H1 (cell line): ENCODE data around the gene CCSAP. TPM values are rescaled to one million over a fixed set of nuclear protein-coding genes. Genes with fewer than 3 reads are reported as not detected.

Experiments
- CTCF ChIA-PET: fragments of 300-600 bp; sonication (Branson Sonifier 250); formaldehyde crosslinking; loops from one replicate; lab custom pipeline; 2021; ENCODE audit not compliant: partially characterized antibody; lab: Charles Lee
- POLR2A ChIA-PET: fragments of 300-600 bp; sonication (Branson Sonifier 250); formaldehyde crosslinking; loops from one replicate; lab custom pipeline; 2021; ENCODE audit warnings: inconsistent platforms; ENCODE audit not compliant: partially characterized antibody; lab: Charles Lee
- DNase-seq, 2 experiments: peaks; one replicate each; pipeline versions ENCODE4 v3.0.0 to v3.0.0-alpha.2; 2010 to 2022; ENCODE audit warnings: low spot score in 2 of 2, low read depth in 1 of 2, mixed read lengths in 1 of 2
- FAIRE-seq: peaks from 2 replicates; lab custom pipeline; 2011; peaks lifted over from hg19 to GRCh38; lab: Jason Lieb, UNC
- H2AFZ ChIP-seq: 2 replicates; pipeline ENCODE4 v1.8.1; 2012; ENCODE audit warnings: low read length, inconsistent platforms
- H2AK5ac ChIP-seq: 2 replicates; pipeline ENCODE4 v1.6.1; 2013; ENCODE audit warnings: low read depth, low read length
- H2BK120ac ChIP-seq: replicated peaks from 2 replicates; pipeline ENCODE3; 2013; ENCODE audit warnings: low read depth, low read length, inconsistent platforms
- H2BK12ac ChIP-seq: 2 replicates; pipeline ENCODE4 v1.6.1; 2013; ENCODE audit warnings: low read depth, low read length
- H2BK15ac ChIP-seq: 2 replicates; pipeline ENCODE4 v1.6.1; 2013; ENCODE audit warnings: low read length
- H2BK20ac ChIP-seq: 2 replicates; pipeline ENCODE4 v1.6.1; 2013; ENCODE audit warnings: low read length
- H2BK5ac ChIP-seq: 2 replicates; pipeline ENCODE4 v1.6.1; 2013; ENCODE audit warnings: low read depth, low read length
- H3K14ac ChIP-seq: 2 replicates; pipeline ENCODE4 v1.6.1; 2013; ENCODE audit warnings: inconsistent platforms; ENCODE audit not compliant: insufficient read length
- H3K18ac ChIP-seq: 2 replicates; pipeline ENCODE4 v1.6.1; 2013; ENCODE audit warnings: low read length; ENCODE audit errors: extremely low read depth
- H3K23ac ChIP-seq: 2 replicates; pipeline ENCODE4 v1.6.1; 2013; ENCODE audit warnings: inconsistent platforms; ENCODE audit not compliant: insufficient read length
- H3K23me2 ChIP-seq: 2 replicates; pipeline ENCODE4 v1.6.1; 2013; ENCODE audit warnings: low read depth, low read length
- H3K27ac ChIP-seq: 2 replicates; pipeline ENCODE4 v1.6.1; 2011; ENCODE audit warnings: low read depth, low read length, inconsistent platforms
- H3K27me3 ChIP-seq, 4 experiments: replicated peaks in 1 of 4; 1 replicate in 1 of 4; 2 replicates in 3 of 4; pipeline versions ENCODE4 v1.6.1 to v1.8.1; 2011 to 2013; ENCODE audit warnings: low read length in 3 of 4, mild to moderate bottlenecking in 3 of 4, inconsistent platforms in 2 of 4, mixed read lengths in 2 of 4, moderate library complexity in 1 of 4; ENCODE audit not compliant: control insufficient read depth in 3 of 4, insufficient read depth in 3 of 4; ENCODE audit errors: extremely low read depth in 1 of 4
- H3K36me3 ChIP-seq, 4 experiments: 2 replicates each; pipeline versions ENCODE4 v1.6.1 to v1.8.1; 2011 to 2013; ENCODE audit warnings: mild to moderate bottlenecking in 4 of 4, low read length in 3 of 4, moderate library complexity in 2 of 4, control low read depth in 1 of 4, inconsistent platforms in 1 of 4; ENCODE audit not compliant: insufficient read depth in 4 of 4, control insufficient read depth in 2 of 4
- H3K4ac ChIP-seq: replicated peaks from 2 replicates; pipeline ENCODE3; 2013; ENCODE audit warnings: low read length, low read depth, mixed read lengths, inconsistent platforms; ENCODE audit not compliant: insufficient read length
- H3K4me1 ChIP-seq, 4 experiments: replicated peaks in 1 of 4; 1 replicate in 1 of 4; 2 replicates in 3 of 4; pipeline versions ENCODE4 v1.6.1 to v1.8.1; 2011 to 2013; ENCODE audit warnings: low read length in 3 of 4, inconsistent platforms in 2 of 4, mixed read lengths in 1 of 4; ENCODE audit not compliant: insufficient read depth in 4 of 4, control insufficient read depth in 3 of 4
- H3K4me2 ChIP-seq, 2 experiments: 2 replicates each; pipeline versions ENCODE4 v1.6.1 to v1.8.1; 2011 to 2013; ENCODE audit warnings: low read depth in 2 of 2, low read length in 2 of 2, control low read depth in 1 of 2, inconsistent platforms in 1 of 2, mild to moderate bottlenecking in 1 of 2; ENCODE audit not compliant: insufficient read depth in 1 of 2
- H3K4me3 ChIP-seq, 4 experiments: fragments of 200-600, 300-600 bp in 1 of 4; sonication (generic), shearing (Covaris generic), sonication (Bioruptor Twin) in 1 of 4; 2 replicates each; pipeline versions ENCODE4 v1.5.1 to v1.8.1; 2011 to 2016; ENCODE audit warnings: low read length in 4 of 4, low read depth in 3 of 4, control low read depth in 2 of 4, inconsistent platforms in 2 of 4, mild to moderate bottlenecking in 2 of 4, mixed read lengths in 1 of 4, moderate library complexity in 1 of 4; ENCODE audit not compliant: insufficient read depth in 2 of 4; ENCODE audit errors: extremely low read depth in 1 of 4
- H3K56ac ChIP-seq: replicated peaks from 2 replicates; pipeline ENCODE3; 2013; ENCODE audit warnings: low read depth, mild to moderate bottlenecking, mixed read lengths, low read length, inconsistent platforms; ENCODE audit not compliant: insufficient read length
- H3K79me1 ChIP-seq: 2 replicates; pipeline ENCODE4 v1.6.1; 2013; ENCODE audit warnings: low read depth, low read length, control low read depth
- H3K79me2 ChIP-seq, 2 experiments: 2 replicates each; pipeline versions ENCODE4 v1.6.1 to v1.8.1; 2012 to 2013; ENCODE audit warnings: low read length in 2 of 2, mild to moderate bottlenecking in 2 of 2, inconsistent platforms in 1 of 2; ENCODE audit not compliant: insufficient read depth in 2 of 2, control insufficient read depth in 1 of 2
- H3K9ac ChIP-seq, 4 experiments: replicated peaks in 1 of 4; 1 replicate in 1 of 4; 2 replicates in 3 of 4; pipeline versions ENCODE4 v1.6.1 to v1.8.1; 2011 to 2013; ENCODE audit warnings: low read depth in 3 of 4, low read length in 3 of 4, control low read depth in 2 of 4, mild to moderate bottlenecking in 2 of 4, moderate library complexity in 2 of 4, inconsistent platforms in 1 of 4; ENCODE audit errors: extremely low read depth in 1 of 4
- H3K9me3 ChIP-seq, 2 experiments: 2 replicates each; pipeline versions ENCODE4 v1.6.1 to v1.8.1; 2012 to 2013; ENCODE audit warnings: mild to moderate bottlenecking in 2 of 2, moderate library complexity in 2 of 2, control low read depth in 1 of 2, inconsistent platforms in 1 of 2, low read depth in 1 of 2, low read length in 1 of 2, mixed read lengths in 1 of 2; ENCODE audit not compliant: insufficient read depth in 2 of 2
- H4K20me1 ChIP-seq, 2 experiments: replicated peaks in 1 of 2; 2 replicates each; pipeline versions ENCODE3 to v1.8.1; 2011 to 2013; ENCODE audit warnings: inconsistent platforms in 2 of 2, low read length in 2 of 2, mild to moderate bottlenecking in 1 of 2; ENCODE audit not compliant: insufficient read depth in 2 of 2, control insufficient read depth in 1 of 2
- H4K5ac ChIP-seq: 2 replicates; pipeline ENCODE4 v1.6.1; 2013; ENCODE audit warnings: low read length, low read depth, mixed read lengths, inconsistent platforms; ENCODE audit not compliant: insufficient read length
- H4K8ac ChIP-seq: 2 replicates; pipeline ENCODE4 v1.8.0; 2013; ENCODE audit warnings: mild to moderate bottlenecking, moderate library complexity, low read length, inconsistent platforms; ENCODE audit not compliant: insufficient read depth; ENCODE audit errors: extremely low read depth
- H4K91ac ChIP-seq: replicated peaks from 2 replicates; pipeline ENCODE3; 2013; ENCODE audit warnings: low read length, mixed read lengths, inconsistent platforms; ENCODE audit not compliant: insufficient read length
- ATF2 ChIP-seq: IDR thresholded peaks from 2 replicates; pipeline ENCODE4 v1.6.1; 2012; ENCODE audit warnings: low read length, inconsistent platforms
- WGBS, 2 experiments: shearing (Covaris generic) in 1 of 2; methylation state at CpG; one replicate each; pipeline versions ENCODE4 v1.1.6 to v1.1.7; 2013 to 2015; ENCODE audit warnings: low lambda C conversion rate in 2 of 2, mixed read lengths in 2 of 2, inconsistent platforms in 1 of 2, low coverage in 1 of 2, missing lambda C conversion rate in 1 of 2; ENCODE audit not compliant: insufficient replicate concordance in 2 of 2, insufficient coverage in 1 of 2, insufficient read length in 1 of 2; ENCODE audit errors: extremely low coverage in 1 of 2, missing lambda C conversion rate in 1 of 2; 5-methylcytosine and 5-hydroxymethylcytosine counted together
- polyA plus RNA-seq, 7 experiments: library from polyadenylated mRNA; depleted of rRNA in 3 of 7; stranded (reverse) in 5 of 7; unstranded in 2 of 7; fragments of >200 nt in 5 of 7; fragments of 200-250 nt in 2 of 7; gene quantifications; 1 replicate in 5 of 7; 2 replicates in 1 of 7; 4 replicates in 1 of 7; pipeline versions ENCODE4 v1.2.1 to v1.2.3, GENCODE V29; 2011 to 2013; ENCODE audit warnings: missing spikeins in 2 of 7, mixed read lengths in 2 of 7
- total RNA-seq: library from RNA; stranded (reverse); fragmentation: NEBNext Ultra II Directional; extraction: Animal tissue kit (Norgen Biotek cat#: 25700); gene quantifications from 2 replicates; pipeline ENCODE4 v1.2.1, GENCODE V29; 2021

CCSAP gene
- total and polyA plus RNA-seq, 2 of the 8 experiments (the other 6 are each of a cell fraction or from before 2014, with no cell fraction given): 3.5 to 17.2 TPM

- no peak overlapping the region for H2BK20ac ChIP-seq
- H2BK120ac ChIP-seq: no peak overlapping the region
- H3K9me3 ChIP-seq: no peaks in the 10 kb centered on the region
- no peaks in the 10 kb centered on the region for H4K20me1 ChIP-seq
- no peak overlapping the region for H3K4me2 ChIP-seq
- no peak overlapping the region for H2BK15ac ChIP-seq
- H3K27me3 ChIP-seq: no peaks in the 10 kb centered on the region
- no peak overlapping the region for H3K27ac ChIP-seq
- H2AFZ ChIP-seq: no peak overlapping the region
- no peak overlapping the region for H2BK12ac ChIP-seq
- H4K5ac ChIP-seq: no peak overlapping the region
- ChIA-PET POLR2A (no interaction called here), CTCF (interaction anchor here (1.1 to 1.6 kb wide), 4 partner anchors 10 to 29 kb away, joined by 3 to 4 read pairs (median 3); no protein-coding TSS in a partner anchor)
- no peaks in the 10 kb centered on the region for H3K79me2 ChIP-seq
- no peak overlapping the region for H3K9ac ChIP-seq
- H2AK5ac ChIP-seq: no peak overlapping the region; the same call in 1 of the 2 replicates
- FAIRE-seq: no peak
- H3K23ac ChIP-seq: no peak overlapping the region
- WGBS, 2 experiments: 84% methylated on average over 6 of the region's 6 CpGs; no CpG with 5 or more reads in 1 of the 2 experiments
- H3K56ac ChIP-seq: no peak overlapping the region
- no peaks in the 10 kb centered on the region for H3K23me2 ChIP-seq
- no peak overlapping the region for H4K91ac ChIP-seq
- H3K4me3 ChIP-seq: no peak overlapping the region
- H2BK5ac ChIP-seq: no peak overlapping the region
- DNase-seq: no peak
- H3K4me1 ChIP-seq: no peaks in the 10 kb centered on the region
- H3K4ac ChIP-seq: no peak overlapping the region
- H4K8ac ChIP-seq: no peak overlapping the region
- no peak overlapping the region for H3K18ac ChIP-seq
- no peaks in the 10 kb centered on the region for H3K36me3 ChIP-seq
- no peak overlapping the region for H3K14ac ChIP-seq
- no peak for TF ChIP-seq ATF2
- H3K79me1 ChIP-seq: no peaks in the 10 kb centered on the region
These were observed 28.8 kb upstream of the CCSAP start for GRCh38 chr1:229371624-229372023.
